ENCODE results near the gene HDAC7.

HDAC7 gene

DNA sequence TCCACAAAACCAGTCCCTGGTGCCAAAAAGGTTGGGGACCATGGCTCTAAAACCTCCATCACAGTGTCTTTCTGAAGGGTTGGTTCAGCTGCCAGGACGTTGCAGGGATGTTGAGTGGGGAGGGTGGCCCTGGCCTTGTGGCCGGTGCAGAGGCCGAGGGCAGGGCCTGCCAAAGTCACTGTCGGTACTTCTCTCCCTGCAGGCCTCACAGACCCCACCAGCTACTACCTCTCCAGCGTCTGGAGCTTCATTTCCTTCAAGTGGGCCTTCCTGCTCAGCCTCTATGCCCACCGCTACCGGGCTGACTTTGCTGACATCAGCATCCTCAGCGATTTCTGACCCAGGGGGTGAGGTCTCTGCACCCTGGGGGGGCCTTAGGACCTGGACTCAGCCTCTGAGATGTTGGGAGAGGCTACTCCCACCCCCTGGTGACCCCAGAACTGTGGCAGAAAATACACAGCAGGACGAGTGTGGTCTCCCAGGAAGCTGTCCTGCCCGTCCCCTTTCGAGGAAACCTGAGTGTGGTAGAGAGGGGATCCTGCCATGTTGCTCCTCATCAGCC lies 39.7 kb downstream of the HDAC7 start:
- no peak for DNase-seq (ENCODE audit: low read depth in 2 of 2)

GRCh38 chr12:47779301-47779942 lies 40.3 kb downstream of the HDAC7 start:
- DNase-seq (ENCODE audit: low read depth in 2 of 2) = peak; percentile 88 to 97

GRCh38 chr12:47778881-47779280 lies 40.8 kb downstream of the HDAC7 start:
- no peak for DNase-seq (ENCODE audit: low read depth in 2 of 2)

DNA sequence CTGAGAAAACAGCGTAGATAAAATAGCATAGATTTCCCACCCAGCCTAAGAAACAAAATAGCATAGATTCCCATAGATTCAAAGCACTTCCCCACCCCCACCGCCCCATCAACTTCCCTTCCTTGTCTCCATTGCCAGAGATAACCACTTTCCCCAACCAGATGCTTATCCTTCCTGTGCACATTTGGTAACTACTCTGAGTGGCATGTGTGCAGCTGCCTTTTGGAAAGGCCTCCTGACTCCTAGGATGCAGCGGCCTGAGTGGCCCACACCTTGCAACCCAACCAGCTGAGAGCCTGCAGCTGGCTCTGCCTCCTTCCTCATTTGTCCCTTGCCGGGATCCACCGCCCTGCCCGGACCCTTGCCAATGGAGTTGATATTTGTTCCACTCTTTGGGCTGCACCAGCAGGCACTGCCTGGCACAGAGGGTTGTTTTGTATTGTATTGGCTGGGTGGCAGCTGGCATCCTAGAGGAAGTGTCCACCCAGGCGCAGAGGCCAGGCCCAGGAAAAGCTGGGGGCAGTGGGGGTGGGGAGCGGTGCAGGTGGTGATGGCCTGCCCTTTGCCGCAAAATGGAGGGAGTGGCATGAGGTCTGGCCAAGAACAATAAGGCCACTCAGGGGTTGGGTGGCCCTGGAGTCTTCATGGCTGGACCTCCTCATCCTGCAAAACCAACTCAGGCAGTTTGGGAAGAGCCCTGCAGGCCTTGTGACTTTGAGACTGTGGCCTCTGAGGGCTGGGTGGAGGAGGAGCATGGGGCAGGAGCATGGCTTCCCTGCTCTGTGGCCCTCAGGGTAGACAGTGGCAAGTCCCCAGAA lies 41.8 kb downstream of the HDAC7 start:
- DNase-seq (ENCODE audit: low read depth in 2 of 2) = no peak

GRCh38 chr12:47777151-47777550 lies 42.6 kb downstream of the HDAC7 start:
- DNase-seq (ENCODE audit: low read depth in 2 of 2) = no peak

DNA sequence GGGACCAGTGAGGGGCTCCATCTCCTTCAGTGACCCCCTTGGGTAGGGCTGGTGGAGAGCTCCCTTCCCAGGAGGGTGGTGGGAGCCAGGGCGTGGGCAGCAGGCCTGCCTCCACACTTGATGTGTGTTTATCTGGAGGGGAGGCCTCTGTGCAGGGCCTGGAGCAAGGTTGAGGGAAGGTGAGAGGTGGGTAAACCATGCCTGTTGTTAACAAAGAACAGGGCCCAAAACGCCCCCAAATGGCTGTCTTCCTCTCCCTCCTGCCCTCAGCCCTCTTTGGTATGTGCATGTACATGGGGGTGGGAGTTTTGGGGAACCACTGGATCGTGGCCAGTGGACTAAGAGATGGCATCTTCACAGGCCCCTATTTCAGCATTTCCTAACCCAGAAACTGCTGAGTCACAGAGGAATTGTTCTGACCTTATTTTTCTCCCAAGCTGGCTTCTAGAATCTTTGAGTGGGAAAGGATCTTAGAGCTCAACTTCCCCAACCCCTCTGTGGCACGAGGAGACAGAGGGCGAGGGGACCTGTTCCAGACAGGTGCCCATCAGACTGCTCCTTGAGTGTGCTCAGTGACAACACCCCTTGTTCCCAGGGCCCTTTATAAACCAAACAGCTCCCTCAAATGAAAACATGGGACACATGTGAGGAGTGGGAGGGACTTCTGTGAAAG lies 43.1 kb downstream of the HDAC7 start:
- DNase-seq (ENCODE audit: low read depth in 2 of 2) = no peak

- no peak for DNase-seq (ENCODE audit: low read depth in 2 of 2)
These were observed 44.4 kb downstream of the HDAC7 start for GRCh38 chr12:47775100-47775911.

GRCh38 chr12:47774663-47775062 lies 45.0 kb downstream of the HDAC7 start:
- DNase-seq (ENCODE audit: low read depth in 2 of 2) = no peak

- DNase-seq (ENCODE audit: low read depth in 2 of 2) = no peak
These were observed 45.7 kb downstream of the HDAC7 start for GRCh38 chr12:47773858-47774580.

DNA sequence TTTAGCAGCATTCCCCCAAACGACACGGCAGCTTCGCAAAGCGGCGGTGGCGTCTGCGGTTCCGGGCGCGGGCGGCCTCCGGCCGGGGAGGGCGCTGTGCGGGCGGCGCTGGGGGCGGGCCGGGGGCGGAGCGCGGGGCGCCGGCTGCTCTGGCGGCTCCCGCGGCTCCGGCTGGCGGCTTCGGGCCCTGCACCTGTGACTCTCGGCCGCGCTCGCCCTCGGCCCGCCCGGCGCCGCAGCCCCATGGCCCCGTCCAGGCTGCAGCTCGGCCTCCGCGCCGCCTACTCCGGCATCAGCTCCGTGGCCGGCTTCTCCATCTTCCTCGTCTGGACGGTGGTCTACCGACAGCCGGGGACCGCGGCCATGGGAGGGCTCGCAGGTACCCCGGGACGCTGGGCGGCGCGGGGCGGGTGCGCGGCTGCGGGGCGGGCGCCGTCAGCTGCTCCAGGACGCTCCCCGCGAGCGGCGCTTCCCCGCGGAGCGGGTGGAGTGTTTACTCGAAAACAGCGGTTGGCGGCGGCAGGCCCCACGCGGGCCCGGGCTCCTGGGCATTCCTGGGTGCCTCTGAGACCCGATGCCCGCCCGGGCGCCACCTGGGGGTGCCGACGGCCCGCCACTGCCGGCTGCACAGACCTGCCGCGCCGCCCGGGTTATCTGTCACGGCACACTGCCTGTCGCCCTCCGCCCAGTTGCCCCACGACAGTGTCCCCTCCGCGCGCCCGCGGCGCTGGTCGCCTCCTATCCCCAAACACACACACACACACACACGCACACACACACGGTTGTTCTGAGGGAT lies 46.4 kb downstream of the HDAC7 start, which contains the start of gene SLC48A1:
Gene SLC48A1 (plus strand): TSS at position 177 of the 796 bp plus-strand sequence. CDS start 67 bp downstream, at position 244.
- DNase-seq (ENCODE audit: low read depth in 2 of 2) = peak; percentile 46 to 51

GRCh38 chr12:47772738-47773061 lies 47.0 kb downstream of the HDAC7 start:
- DNase-seq (ENCODE audit: low read depth in 2 of 2) = no peak

GRCh38 chr12:47772094-47772660 lies 47.5 kb downstream of the HDAC7 start:
- DNase-seq (ENCODE audit: low read depth in 2 of 2) = no peak

DNA sequence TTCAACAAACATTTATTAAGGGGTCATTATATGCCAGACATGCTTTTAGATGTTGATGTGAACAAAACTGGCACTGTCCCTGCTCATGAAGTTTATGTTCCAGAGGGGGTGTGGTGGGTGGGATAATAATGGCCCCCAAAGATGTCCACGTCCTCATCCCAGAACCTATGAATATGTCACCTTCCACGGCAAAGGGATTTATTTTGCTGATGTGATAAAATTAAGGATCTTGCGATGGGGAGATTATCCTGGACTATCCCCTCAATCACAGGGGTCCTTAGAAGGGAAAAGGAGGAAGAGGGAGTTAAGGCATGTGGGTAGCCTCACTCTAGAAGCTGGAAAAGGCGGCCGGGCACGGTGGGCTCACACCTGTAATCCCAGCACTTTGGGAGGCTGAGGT lies 48.4 kb downstream of the HDAC7 start:
- no peak for DNase-seq (ENCODE audit: low read depth in 2 of 2)

GRCh38 chr12:47770086-47770726 lies 49.5 kb downstream of the HDAC7 start:
- no peak for DNase-seq (ENCODE audit: low read depth in 2 of 2)

DNA sequence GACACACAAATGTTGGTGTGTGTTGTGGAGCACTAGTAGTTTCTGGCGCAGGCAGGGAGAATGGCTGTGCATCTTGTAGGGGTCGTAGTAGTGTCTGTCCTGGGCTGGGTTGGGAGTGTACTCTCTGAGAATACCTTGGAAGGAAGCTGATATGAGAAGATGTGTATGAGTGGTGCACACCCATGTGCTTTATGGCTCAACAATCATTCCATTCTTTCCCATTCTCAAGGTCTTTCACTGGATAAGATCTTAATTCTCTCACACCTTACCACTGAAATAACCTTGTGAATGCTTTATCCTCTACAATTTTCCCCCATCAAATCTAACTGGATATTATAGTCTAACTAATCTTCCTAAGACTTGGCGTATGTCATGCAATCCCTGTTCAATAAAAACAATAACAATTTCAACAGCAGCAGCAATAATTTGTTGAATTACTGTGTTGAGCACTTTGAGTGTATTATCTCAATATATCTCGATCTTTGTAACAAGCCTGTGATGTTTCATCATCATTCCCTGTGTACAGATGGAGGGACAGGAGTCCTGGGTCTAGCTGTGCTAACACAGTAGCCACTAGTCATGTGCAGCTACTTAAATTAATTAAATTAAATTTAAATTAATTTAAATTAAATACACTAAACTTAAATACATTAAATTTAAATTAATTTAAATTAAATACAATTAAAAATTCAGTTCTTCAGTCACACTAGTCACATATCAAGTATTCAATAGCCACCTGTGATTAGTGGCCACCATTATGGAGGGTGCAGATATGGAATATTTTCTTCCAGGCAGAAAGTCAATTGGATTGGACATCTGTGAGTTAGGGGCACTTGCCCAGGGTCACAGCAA lies 50.2 kb downstream of the HDAC7 start:
- DNase-seq (ENCODE audit: low read depth in 2 of 2) = no peak

GRCh38 chr12:47768323-47768811 lies 51.3 kb downstream of the HDAC7 start:
- no peak for DNase-seq (ENCODE audit: low read depth in 2 of 2)

GRCh38 chr12:47767216-47767724 lies 52.4 kb downstream of the HDAC7 start:
- peak; percentile 46 to 51 for DNase-seq (ENCODE audit: low read depth in 2 of 2)

All from stimulated activated CD4-positive, alpha-beta T cell treated with anti-CD3 and anti-CD28 coated beads, Interleukin-1b, Interleukin-23, amount 100 ng/mL, for 1 hour (primary cell).